Tibial artery (tissue), 4 donors: ENCODE measurements around the gene MAD1L1.

Experiments
- DNase-seq, 2 donors: peaks; one replicate each; pipeline ENCODE4 v3.0.0-alpha.2; 2019
- H3K27ac ChIP-seq, 2 donors: fragments of 200-600 bp; sonication (generic) in 1 of 2; 1 replicate in 1 of 2; 2 replicates in 1 of 2; pipeline ENCODE4 v1.5.1; 2018 to 2019; ENCODE audit warnings: mild to moderate bottlenecking in 1 of 2
- H3K27me3 ChIP-seq, 2 donors: fragments of 200-600 bp; sonication (generic) in 1 of 2; one replicate each; pipeline versions ENCODE4 v1.5.1 to v1.6.0; 2016 to 2019
- H3K36me3 ChIP-seq, 3 donors: fragments of 200-600 bp; sonication (generic) in 2 of 3; one replicate each; pipeline ENCODE4 v1.5.1; 2016 to 2019; ENCODE audit warnings: mild to moderate bottlenecking in 2 of 3
- H3K4me1 ChIP-seq, 4 donors: fragments of 200-600 bp; sonication (generic) in 2 of 4; 1 replicate in 3 of 4; 2 replicates in 1 of 4; pipeline ENCODE4 v1.5.1; 2016 to 2019
- H3K4me3 ChIP-seq, 2 donors: fragments of 200-600 bp; sonication (generic) in 1 of 2; 1 replicate in 1 of 2; 2 replicates in 1 of 2; pipeline ENCODE4 v1.5.1; 2018 to 2019; ENCODE audit warnings: mild to moderate bottlenecking in 2 of 2
- H3K9me3 ChIP-seq, 3 donors: fragments of 200-600 bp; sonication (generic) in 1 of 3; one replicate each; pipeline ENCODE4 v1.5.1; 2016 to 2019
- intact Hi-C: fragments of 100-400 bp; cut with DNase I; formaldehyde crosslinking; loops from one replicate; pipeline ENCODE4 v1.15.0; 2023; ENCODE audit warnings: low total_unique reads
- TF ChIP-seq, protein P1 (sequence below), 2 experiments: fragments of 200-600 bp in 1 of 2; fragments of 450-650 bp in 1 of 2; IDR thresholded peaks; one replicate each; pipeline ENCODE4 v1.5.1; 2017 to 2019; ENCODE audit warnings: antibody characterized with exemption in 2 of 2, mild to moderate bottlenecking in 1 of 2, moderate library complexity in 1 of 2

The MAD1L1 gene

DNA sequence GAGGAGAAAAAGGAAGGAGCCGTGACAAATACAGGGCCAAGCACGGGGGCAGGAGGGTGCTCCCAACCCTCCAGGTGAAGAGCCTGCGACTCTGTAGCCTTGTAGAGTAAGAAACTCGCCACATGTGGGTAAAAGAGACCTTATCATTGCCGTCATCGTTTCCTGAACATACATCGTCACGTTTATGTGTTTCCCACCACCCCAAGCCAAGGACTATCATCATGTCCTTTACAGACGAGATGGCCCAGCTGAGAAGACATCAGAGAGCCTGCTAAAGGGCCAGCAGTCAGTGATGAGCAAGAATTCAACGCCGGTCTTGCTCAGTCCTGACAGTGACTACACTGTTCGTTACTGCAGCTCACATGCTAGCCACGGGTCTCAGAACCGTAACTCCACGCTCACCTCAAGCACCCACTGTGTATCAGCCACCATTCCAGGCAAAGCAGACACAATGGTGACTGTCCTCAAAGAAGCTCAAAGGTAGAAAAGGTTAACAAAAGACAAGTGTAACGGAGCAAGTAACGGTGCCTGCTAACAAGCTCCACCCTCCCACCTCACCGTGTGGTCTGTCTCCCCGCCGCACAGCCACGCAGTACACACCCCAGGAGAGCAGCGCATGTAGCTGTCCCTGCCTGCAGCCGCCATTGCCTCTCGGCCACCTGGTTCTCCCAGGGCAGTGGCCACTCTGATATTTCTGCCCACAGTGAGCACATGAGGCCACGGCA, 147.8 kb downstream of the MAD1L1 start:
- DNase-seq = no peak
- Histone ChIP-seq H3K27me3 (no peaks in the 10 kb centered on the region), H3K4me3 (no peak overlapping the region), H3K27ac (no peak overlapping the region), H3K36me3 (peaks cover 0 to 13% (median 0%) of the 10 kb centered on the region in 3 donors), H3K9me3 (no peaks in the 10 kb centered on the region), H3K4me1 (no peaks in the 10 kb centered on the region)
- intact Hi-C loops = no loop called here
- TF ChIP-seq, protein P1, sequence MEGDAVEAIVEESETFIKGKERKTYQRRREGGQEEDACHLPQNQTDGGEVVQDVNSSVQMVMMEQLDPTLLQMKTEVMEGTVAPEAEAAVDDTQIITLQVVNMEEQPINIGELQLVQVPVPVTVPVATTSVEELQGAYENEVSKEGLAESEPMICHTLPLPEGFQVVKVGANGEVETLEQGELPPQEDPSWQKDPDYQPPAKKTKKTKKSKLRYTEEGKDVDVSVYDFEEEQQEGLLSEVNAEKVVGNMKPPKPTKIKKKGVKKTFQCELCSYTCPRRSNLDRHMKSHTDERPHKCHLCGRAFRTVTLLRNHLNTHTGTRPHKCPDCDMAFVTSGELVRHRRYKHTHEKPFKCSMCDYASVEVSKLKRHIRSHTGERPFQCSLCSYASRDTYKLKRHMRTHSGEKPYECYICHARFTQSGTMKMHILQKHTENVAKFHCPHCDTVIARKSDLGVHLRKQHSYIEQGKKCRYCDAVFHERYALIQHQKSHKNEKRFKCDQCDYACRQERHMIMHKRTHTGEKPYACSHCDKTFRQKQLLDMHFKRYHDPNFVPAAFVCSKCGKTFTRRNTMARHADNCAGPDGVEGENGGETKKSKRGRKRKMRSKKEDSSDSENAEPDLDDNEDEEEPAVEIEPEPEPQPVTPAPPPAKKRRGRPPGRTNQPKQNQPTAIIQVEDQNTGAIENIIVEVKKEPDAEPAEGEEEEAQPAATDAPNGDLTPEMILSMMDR (IDR thresholded peaks at IDR 0.05) = no peak

DNA sequence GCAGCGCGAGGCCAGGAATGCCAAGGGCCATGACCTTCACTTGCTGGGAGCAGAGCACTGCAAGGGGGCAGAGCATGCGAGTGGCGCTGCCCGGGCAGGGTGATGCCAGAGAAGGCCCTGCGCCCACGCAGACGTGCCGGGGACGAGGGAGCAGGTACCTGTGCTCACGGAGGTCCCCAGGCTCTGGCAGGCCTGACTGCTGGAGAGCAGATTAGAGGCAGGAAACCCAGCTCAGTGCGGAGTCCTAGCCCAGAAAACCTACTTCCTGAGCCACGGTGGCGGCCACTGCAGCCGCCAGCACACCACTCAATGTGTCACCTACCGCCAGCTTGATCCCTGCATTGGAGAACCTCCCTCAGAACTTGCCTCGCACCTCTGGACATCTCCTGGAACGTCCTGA, 148.4 kb downstream of the MAD1L1 start:
- no peaks in the 10 kb centered on the region for H3K9me3 ChIP-seq
- no peak for DNase-seq
- H3K4me3 ChIP-seq = no peak overlapping the region
- intact Hi-C loops = no loop called here
- H3K4me1 ChIP-seq = no peaks in the 10 kb centered on the region
- H3K27me3 ChIP-seq = no peaks in the 10 kb centered on the region
- H3K36me3 ChIP-seq = peaks cover 0 to 13% (median 0%) of the 10 kb centered on the region in 3 donors
- no peak overlapping the region for H3K27ac ChIP-seq
- TF ChIP-seq, protein P1 (IDR thresholded peaks at IDR 0.05) = no peak

DNA sequence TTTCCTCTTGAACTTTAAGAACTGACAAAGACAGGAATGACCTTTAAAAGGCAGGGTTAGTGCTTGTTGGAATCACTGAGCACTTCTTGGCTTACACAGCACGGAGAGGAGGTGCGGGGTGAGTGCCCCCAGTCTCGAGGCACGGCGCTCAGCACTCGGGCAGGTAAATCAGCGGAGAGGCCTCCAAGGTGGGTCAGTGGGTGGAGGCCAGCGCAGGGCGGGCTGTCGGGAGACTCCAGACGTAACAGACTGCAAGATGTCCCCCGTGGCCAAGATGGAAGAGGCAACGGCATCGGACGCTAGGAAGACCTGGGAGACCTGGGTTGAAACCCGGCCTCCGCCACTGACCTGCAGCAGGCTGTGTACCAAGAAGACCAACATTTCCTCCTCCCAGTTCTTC, 149.4 kb downstream of the MAD1L1 start:
- intact Hi-C loops = no loop called here
- no peak for DNase-seq
- TF ChIP-seq, protein P1 (IDR thresholded peaks at IDR 0.05) = no peak

DNA sequence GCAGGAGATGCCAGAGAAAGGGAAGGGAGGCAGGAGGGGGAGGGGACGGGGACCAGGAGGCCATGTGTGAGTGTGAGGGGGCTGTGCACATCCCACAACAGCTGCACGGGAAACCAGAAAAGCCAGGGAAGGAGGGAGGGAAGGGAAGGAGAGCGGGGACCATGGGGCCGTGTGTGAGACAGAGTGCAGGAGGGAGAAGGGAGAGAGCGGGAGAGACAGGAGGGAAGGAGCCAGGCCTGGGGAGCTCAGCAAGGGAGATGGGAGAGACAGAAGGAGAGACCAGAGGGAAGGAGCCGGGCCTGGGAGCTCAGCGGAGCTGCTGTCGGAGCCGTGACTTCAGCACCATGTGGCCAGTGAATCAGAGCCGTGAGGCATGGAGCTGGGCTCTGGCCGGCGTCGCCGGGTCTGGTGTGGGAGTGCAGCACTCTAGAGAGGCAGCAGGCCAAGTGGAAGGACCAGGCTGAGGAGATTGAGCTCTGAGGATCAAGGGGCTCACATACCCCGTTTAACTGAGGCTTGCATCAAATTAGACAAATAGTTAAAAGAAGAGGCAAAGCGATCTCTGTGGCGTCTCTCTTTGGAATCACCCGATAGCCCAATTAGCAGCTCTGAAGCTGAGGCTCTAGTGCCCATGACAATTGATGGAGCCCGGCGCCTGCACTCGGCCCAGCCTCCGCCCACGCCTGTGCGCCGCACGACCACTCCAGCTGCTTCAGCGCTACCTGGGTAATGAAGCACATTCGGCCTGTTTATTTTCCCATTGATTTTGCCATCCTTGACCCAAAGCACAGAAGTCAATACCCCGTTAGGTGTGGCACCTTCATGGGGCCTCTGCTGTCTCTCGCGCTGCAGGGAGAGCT, 150.4 kb downstream of the MAD1L1 start:
- intact Hi-C loops = no loop called here
- Histone ChIP-seq H3K9me3 (no peaks in the 10 kb centered on the region), H3K27me3 (no peaks in the 10 kb centered on the region), H3K4me3 (no peak overlapping the region), H3K36me3 (peaks cover 0 to 22% (median 0%) of the 10 kb centered on the region in 3 donors), H3K4me1 (no peaks in the 10 kb centered on the region), H3K27ac (no peak overlapping the region)
- TF ChIP-seq, protein P1 (IDR thresholded peaks at IDR 0.05) = no peak
- DNase-seq = no peak

More for the DNA sequence above, 149.4 kb downstream of the MAD1L1 start:
- Histone ChIP-seq H3K27me3 (no peaks in the 10 kb centered on the region), H3K36me3 (peaks cover 0 to 14% (median 0%) of the 10 kb centered on the region in 3 donors), H3K4me1 (no peaks in the 10 kb centered on the region), H3K27ac (no peak overlapping the region), H3K9me3 (no peaks in the 10 kb centered on the region), H3K4me3 (no peak overlapping the region)

DNA sequence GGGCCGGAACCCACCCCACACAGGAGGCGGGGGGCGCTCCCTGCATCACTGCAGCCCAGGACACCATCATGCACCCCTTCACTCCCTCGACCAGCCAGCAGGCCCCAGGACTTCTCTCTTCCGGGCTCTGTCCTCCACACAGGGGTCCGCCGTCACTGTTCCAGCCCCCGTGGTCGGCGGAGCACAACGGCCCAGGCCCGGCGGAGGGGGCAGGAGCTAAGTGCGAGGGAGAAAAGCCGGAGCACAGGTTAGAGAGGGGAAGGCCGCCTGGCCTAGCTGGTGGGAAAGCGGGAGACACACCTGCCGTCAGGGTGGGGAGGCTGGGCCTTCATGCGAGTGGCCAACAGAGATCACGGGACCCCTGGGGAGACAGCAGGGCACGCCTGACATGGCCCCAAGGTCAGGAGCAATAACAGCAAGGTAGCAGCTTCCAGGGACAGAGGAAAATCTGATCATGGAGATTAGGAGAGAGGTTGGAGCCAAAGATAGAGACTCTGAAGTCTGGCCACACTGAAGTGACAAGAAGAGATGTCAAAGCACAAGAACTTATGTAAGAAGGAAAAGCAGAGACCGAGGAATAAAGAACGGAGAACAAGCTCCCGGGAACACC, 151.1 kb downstream of the MAD1L1 start:
- Histone ChIP-seq H3K27me3 (no peaks in the 10 kb centered on the region), H3K27ac (no peak overlapping the region), H3K4me3 (no peak overlapping the region), H3K36me3 (peaks cover 0 to 29% (median 0%) of the 10 kb centered on the region in 3 donors), H3K9me3 (no peaks in the 10 kb centered on the region), H3K4me1 (no peaks in the 10 kb centered on the region)
- intact Hi-C loops = no loop called here
- DNase-seq = no peak
- TF ChIP-seq, protein P1 (IDR thresholded peaks at IDR 0.05) = no peak
